Mesothelial cell of epicardium (in vitro differentiated cells): ENCODE results near the gene OR4D9. TPM values are rescaled to one million over a fixed set of nuclear protein-coding genes. Genes with fewer than 3 reads are reported as not detected.
A peak's percentile ranks its signal among the peaks of the same experiment; 100 is the strongest.

Source experiments
- DNase-seq, 2 experiments: peaks; one replicate each; pipeline ENCODE4 v3.0.0; 2021; ENCODE audit warnings: low spot score in 2 of 2; ENCODE audit not compliant: unreplicated experiment in 2 of 2
- H3K27ac Mint-ChIP-seq: 2 replicates; pipeline ENCODE4 v1.8.0; 2021; ENCODE audit warnings: mixed read lengths
- H3K27me3 Mint-ChIP-seq: 2 replicates; pipeline ENCODE4 v1.8.0; 2021; ENCODE audit warnings: low read depth, mixed read lengths
- H3K36me3 Mint-ChIP-seq: 2 replicates; pipeline ENCODE4 v1.8.0; 2021; ENCODE audit warnings: mixed read lengths
- H3K4me1 Mint-ChIP-seq: 2 replicates; pipeline ENCODE4 v1.8.0; 2021; ENCODE audit warnings: mixed read lengths
- H3K4me3 Mint-ChIP-seq: 2 replicates; pipeline ENCODE4 v1.8.0; 2021; ENCODE audit warnings: mild to moderate bottlenecking, moderate library complexity, mixed read lengths
- H3K9me3 Mint-ChIP-seq: 2 replicates; pipeline ENCODE4 v1.8.0; 2021; ENCODE audit warnings: mixed read lengths
- total RNA-seq: library from RNA; stranded (reverse); gene quantifications from 3 replicates; pipeline ENCODE4 v1.2.1, GENCODE V29; 2021
- TF ChIP-seq, protein P1 (sequence below): fragments of 200-600 bp; sonication (generic); IDR thresholded peaks from one replicate; pipeline ENCODE4 v1.5.0; 2021; ENCODE audit warnings: antibody characterized with exemption; ENCODE audit not compliant: unreplicated experiment

Gene OR4D9
- total RNA-seq, 1 donor from 2014 or later, result not detected

- Mint-ChIP-seq H3K27ac (peak overlapping the region; percentile 85), H3K4me3 (peak overlapping the region; percentile 75), H3K27me3 (peaks cover 2% of the 10 kb centered on the region), H3K36me3 (no peaks in the 10 kb centered on the region), H3K9me3 (no peaks in the 10 kb centered on the region), H3K4me1 (peaks cover 20% of the 10 kb centered on the region)
- DNase-seq, result peak; percentile 42 to 78
- TF ChIP-seq, protein P1, sequence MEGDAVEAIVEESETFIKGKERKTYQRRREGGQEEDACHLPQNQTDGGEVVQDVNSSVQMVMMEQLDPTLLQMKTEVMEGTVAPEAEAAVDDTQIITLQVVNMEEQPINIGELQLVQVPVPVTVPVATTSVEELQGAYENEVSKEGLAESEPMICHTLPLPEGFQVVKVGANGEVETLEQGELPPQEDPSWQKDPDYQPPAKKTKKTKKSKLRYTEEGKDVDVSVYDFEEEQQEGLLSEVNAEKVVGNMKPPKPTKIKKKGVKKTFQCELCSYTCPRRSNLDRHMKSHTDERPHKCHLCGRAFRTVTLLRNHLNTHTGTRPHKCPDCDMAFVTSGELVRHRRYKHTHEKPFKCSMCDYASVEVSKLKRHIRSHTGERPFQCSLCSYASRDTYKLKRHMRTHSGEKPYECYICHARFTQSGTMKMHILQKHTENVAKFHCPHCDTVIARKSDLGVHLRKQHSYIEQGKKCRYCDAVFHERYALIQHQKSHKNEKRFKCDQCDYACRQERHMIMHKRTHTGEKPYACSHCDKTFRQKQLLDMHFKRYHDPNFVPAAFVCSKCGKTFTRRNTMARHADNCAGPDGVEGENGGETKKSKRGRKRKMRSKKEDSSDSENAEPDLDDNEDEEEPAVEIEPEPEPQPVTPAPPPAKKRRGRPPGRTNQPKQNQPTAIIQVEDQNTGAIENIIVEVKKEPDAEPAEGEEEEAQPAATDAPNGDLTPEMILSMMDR, result no peak
Measured at GRCh38 chr11:59556115-59556916, 45.0 kb downstream of the OR4D9 start.

DNA sequence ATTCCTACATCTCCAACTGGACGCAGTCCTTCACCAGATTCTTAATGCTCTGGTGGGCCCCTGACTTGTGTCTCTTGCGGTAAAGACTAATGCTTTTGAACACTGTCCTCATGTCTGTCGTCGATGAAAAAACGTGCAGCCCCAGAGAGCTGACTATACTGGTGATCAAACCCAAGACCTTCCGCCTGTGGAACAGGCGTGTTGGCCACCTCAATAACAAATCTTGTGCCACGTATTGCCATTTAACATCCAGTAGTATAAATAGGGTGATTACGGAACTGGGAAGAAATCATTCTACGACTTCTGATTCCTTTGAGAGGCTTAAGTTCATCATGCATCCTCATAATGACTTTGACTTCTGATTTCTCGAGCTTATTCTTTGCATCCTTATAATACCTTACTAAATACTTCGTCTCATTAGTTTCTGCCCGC, 45.6 kb downstream of the OR4D9 start:
- H3K27ac Mint-ChIP-seq, result peak overlapping the region; percentile 44
- peak overlapping the region; percentile 75 for H3K4me3 Mint-ChIP-seq
- peaks cover 21% of the 10 kb centered on the region for H3K4me1 Mint-ChIP-seq
- H3K9me3 Mint-ChIP-seq, result no peaks in the 10 kb centered on the region
- TF ChIP-seq, protein P1, result no peak
- peaks cover 2% of the 10 kb centered on the region for H3K27me3 Mint-ChIP-seq
- H3K36me3 Mint-ChIP-seq, result no peaks in the 10 kb centered on the region
- no peak for DNase-seq

- DNase-seq, result no peak
- Mint-ChIP-seq H3K4me3 (no peak overlapping the region), H3K27me3 (peaks cover 2% of the 10 kb centered on the region), H3K27ac (no peak overlapping the region), H3K9me3 (no peaks in the 10 kb centered on the region), H3K36me3 (no peaks in the 10 kb centered on the region), H3K4me1 (peaks cover 19% of the 10 kb centered on the region)
- TF ChIP-seq, protein P1, result no peak
Measured at GRCh38 chr11:59558270-59558643, 46.9 kb downstream of the OR4D9 start.

DNA sequence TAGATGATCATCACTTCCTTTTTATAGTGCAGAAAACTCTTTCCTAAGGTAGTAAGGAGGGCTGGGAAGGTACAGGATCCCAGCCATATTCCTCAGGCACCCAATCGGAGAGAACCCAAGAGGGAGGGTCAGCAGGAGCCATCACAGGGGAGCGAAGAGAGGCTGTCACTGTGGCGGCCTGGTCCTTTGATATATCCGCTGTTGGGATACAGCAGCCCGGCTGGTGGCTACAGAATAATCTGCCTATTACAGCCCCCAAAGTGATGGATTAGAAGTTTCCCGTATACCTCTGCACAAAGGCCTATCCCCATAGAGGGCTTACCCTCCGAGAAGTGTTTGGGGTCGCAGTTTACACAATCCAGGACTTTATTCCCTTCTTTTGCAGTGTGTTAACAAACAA, 48.5 kb downstream of the OR4D9 start:
- DNase-seq, result no peak
- TF ChIP-seq, protein P1, result no peak
- H3K27me3 Mint-ChIP-seq, result peaks cover 2% of the 10 kb centered on the region
- H3K9me3 Mint-ChIP-seq, result no peaks in the 10 kb centered on the region
- no peaks in the 10 kb centered on the region for H3K36me3 Mint-ChIP-seq
- H3K4me3 Mint-ChIP-seq, result peak overlapping the region; percentile 81
- H3K4me1 Mint-ChIP-seq, result peaks cover 19% of the 10 kb centered on the region
- H3K27ac Mint-ChIP-seq, result peak overlapping the region; percentile 95

GRCh38 chr11:59560290-59560701, 49.0 kb downstream of the OR4D9 start:
- H3K36me3 Mint-ChIP-seq, result no peaks in the 10 kb centered on the region
- DNase-seq, result peak; percentile 51 to 87
- no peaks in the 10 kb centered on the region for H3K9me3 Mint-ChIP-seq
- H3K27ac Mint-ChIP-seq, result peak overlapping the region; percentile 95
- H3K4me3 Mint-ChIP-seq, result peak overlapping the region; percentile 81
- peaks cover 19% of the 10 kb centered on the region for H3K4me1 Mint-ChIP-seq
- H3K27me3 Mint-ChIP-seq, result peaks cover 2% of the 10 kb centered on the region
- TF ChIP-seq, protein P1, result no peak
